Activated effector memory CD4-positive, alpha-beta T cell treated with Interleukin-2 at 50 U/mL for 16 hours (primary cell): ENCODE results near the gene PWWP2B.

Source experiments
- DNase-seq: peaks from one replicate; pipeline ENCODE4 v3.0.0-alpha.2; 2020

PWWP2B gene

GRCh38 chr10:132395704-132396493, 1.1 kb upstream of the PWWP2B start:
- DNase-seq, result no peak

DNA sequence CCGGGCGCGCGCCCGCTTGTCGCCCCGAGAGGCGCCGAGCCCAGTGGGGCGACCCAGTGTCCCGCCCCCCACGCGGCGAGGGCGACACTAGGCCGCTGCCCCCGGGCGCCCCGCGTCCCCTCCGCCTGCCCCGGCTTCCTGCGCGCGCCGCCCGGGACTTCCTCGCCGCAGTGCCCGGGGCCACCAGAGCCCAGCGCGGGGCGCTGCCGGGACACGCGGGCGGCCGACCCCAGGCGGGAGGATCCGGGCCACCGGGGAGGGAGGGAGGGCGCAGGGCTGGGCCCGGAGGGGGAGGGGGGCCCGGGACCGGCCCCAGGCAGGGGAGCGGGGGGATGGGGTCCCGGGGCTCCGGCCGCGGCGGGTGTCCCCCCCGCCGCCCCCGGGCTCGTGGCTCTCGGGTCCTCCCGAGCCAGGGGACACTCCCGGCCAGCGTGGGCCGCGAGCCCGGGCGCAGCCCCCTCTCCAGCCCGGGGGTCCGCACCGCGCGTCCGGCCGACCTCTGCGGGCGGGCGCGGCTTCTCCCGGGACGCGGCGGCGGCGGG, 435 bp upstream of the PWWP2B start:
- peak; percentile 56 for DNase-seq

GRCh38 chr10:132397671-132398565, 918 bp downstream of the PWWP2B start:
- DNase-seq, result no peak

GRCh38 chr10:132398566-132398991, 1.6 kb downstream of the PWWP2B start:
- DNase-seq, result no peak

GRCh38 chr10:132399117-132400035, 2.4 kb downstream of the PWWP2B start:
- no peak for DNase-seq

GRCh38 chr10:132400041-132400546, 3.1 kb downstream of the PWWP2B start:
- DNase-seq, result no peak

DNA sequence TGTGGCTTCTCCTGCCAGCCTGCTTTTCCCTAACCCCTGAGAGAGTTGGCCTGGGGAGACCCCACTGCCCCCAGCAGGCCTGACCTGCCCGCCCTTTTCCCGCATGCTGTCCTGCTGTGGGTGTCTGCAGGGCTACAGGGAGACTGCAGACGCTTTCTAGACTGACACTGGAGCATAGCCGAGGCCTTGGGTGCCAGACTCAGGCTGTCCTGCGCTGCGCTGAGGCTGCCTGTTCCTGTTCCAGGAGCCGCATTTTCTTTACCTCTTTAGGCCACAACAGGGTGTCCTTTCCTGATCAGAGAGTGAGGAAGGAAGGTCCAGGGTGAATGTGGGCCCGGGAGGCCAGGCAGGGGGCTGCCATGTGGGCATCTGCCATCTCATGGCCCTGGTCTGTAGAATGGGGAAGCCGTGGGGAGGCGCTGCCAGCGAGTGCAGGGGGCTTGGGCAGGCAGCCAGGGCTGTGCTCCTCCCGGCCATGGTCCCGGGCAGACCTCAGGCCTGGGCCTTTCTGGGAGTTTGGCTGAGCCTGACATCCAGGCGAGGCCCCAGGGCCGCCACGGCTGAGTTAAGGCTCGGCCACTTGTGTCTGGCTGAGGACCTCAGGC, 3.6 kb downstream of the PWWP2B start:
- no peak for DNase-seq

- DNase-seq, result no peak
Measured at GRCh38 chr10:132401401-132402118, 4.6 kb downstream of the PWWP2B start.

DNA sequence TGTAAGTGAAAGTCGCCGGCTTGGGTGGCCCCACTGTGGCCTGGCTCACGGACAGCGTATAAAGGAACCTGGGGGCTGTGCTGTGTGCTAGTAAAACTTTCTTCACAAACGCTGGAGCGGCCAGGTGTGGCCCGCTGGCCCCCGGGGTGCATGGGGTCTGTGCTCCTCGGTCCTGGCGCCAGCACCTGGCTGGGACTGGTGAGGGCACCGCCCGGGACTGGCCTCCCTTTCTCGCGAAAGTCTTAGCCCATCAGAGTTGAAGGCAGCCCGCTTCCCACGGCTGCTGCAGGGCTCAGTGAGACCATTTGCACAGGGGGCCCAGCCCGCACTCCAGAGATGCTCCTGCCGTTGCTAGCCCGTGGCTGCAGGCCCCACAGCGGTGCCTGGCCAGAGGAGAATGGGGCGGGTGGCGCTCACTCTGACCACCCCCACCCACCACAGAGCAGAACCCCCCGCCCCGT, 5.8 kb downstream of the PWWP2B start:
- DNase-seq, result no peak

DNA sequence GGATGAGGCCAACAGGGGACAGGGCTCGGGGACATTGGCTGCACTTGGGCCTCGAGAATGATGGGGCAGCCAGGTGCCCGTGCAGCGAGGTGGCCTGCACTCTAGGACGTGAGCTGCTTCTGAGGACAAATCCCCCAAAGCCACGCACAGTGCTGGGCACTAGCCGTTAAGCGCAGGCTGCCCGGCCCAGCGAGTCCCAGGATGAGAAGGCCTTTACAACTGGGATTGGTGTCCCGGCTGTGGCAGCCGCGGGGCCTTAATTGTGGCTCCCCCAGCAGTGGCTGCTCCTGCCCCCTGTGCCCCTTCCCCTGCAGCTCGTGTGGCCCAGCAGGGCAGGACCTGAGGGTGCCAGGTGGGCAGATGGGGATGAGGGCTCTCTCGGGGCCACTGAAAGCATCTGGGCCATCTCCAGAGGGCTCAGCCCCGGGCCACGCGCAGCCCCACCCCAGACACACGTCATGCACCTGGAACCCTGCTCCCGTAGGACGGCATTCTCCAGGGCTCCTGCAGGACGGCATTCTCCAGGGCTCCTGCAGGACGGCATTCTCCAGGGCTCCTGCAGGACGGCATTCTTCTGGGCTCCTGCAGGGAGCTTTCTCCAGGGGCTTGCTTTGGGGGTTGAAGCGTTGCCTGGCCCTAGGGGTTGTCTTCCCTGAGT, 6.6 kb downstream of the PWWP2B start:
- no peak for DNase-seq

GRCh38 chr10:132404169-132404880, 7.3 kb downstream of the PWWP2B start:
- no peak for DNase-seq

DNA sequence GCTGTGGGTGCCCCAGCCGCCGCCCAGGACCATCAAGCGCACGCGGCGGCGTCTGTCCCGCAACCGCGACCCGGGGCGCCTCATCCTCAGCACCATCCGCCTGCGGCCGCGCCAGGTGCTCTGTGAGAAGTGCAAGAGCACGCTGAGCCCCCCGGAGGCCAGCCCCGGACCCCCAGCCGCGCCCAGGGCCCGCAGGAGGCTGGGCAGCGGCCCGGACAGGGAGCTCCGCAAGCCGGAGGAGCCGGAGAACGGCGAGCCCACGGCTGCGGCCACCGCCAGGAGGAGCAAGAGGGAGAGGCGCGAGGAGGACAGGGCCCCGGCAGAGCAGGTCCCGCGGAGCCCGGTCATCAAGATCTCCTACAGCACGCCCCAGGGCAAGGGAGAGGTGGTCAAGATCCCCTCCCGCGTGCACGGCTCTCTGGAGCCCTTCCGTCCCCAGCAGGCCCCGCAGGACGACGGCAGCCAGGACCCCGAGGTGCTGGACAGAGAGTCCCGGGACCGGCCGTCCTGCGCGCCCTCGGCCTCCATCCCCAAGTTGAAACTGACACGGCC, 8.0 kb downstream of the PWWP2B start:
- DNase-seq, result no peak

- DNase-seq, result no peak
Measured at GRCh38 chr10:132405463-132405991, 8.5 kb downstream of the PWWP2B start.

DNA sequence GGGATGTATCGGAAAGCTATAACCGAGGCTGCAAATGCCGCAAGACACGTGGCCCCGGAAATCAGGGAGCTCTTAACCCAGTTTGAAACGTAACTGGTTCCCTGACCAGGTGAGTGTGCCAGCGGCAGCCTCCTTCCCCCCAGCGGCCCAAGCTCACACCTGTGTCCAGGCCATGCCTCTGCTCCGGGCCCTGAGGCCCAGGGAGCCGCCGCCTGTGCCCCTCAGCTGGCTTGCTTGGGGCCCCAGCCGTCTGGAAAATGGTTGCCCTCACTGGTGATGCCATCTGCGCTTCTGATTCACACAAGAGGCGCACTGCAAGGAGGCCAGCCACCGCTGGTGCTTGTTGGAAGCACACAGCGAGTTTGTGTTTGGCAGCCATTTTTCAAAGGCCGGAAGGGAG, 9.2 kb downstream of the PWWP2B start:
- DNase-seq, result no peak

- DNase-seq, result no peak
Measured at GRCh38 chr10:132406750-132407149, 9.8 kb downstream of the PWWP2B start.

DNA sequence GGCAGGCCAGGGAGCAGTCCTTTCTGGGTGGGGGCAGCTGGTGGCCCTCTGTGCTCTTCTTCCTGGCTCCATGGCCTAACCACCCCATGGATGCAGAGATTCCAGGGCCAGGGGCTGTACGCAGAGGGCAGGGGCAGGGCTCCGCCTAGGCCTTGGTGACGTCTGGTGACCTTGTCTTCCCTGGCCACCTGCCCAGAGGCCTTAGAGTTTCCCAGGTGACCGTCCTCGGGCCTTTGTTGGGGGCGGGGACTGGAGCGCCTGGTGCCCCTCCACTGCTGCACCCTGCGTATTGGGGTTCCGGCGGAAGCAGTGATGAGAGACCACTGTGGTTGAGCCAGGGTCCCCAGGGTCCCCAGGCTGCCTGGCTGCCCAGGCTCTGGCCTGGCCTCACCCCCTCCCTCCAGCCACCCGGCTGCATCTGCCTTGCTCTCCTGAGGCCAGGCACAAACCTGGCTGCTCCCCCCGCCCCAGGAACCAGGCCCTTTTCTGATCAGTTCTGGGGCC, 10.3 kb downstream of the PWWP2B start:
- DNase-seq, result no peak

DNA sequence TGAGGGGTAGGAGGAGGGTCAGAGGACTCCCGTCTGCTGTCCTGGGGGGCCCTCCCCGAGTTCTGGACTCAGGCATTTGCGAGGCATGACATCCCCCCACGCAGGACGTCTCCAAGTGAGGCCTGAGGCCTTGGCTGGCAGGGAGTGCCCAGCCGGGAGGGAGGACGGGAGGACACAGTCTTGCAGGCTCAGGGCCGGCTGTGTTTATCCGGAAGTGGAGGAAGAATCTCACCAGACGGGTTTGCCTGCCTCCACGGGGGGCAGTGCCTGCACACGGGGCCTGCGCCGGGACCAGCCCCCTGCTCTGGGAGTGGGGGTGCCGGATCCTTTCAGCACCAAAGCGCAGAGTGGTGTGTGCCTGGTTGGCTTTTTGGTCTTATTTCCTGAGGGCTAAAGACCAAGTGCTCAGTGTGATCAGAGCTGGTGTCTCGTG, 10.9 kb downstream of the PWWP2B start:
- no peak for DNase-seq

- DNase-seq, result no peak
Measured at GRCh38 chr10:132408367-132408781, 11.4 kb downstream of the PWWP2B start.
